B cell (primary cell): ENCODE measurements around the gene ZFP92.

Source experiments
- CTCF ChIP-seq: fragments of 200-600 bp; IDR thresholded peaks from one replicate; pipeline ENCODE4 v1.8.0; 2022; ENCODE audit warnings: antibody characterized with exemption, mild to moderate bottlenecking
- EZH2 ChIP-seq: IDR thresholded peaks from 2 replicates; pipeline ENCODE4 v1.6.1; 2012; ENCODE audit warnings: borderline replicate concordance, low read depth, mild to moderate bottlenecking, moderate library complexity, low read length; ENCODE audit not compliant: insufficient read depth, poor library complexity, severe bottlenecking

- TF ChIP-seq CTCF (no peak), EZH2 (no peak)
These were observed 31.2 kb upstream of the ZFP92 start for GRCh38 chrX:153379971-153380581.
